Panc1 (cell line): Measurements from ENCODE around the gene ATP6V0E2. TPM values are rescaled to one million over a fixed set of nuclear protein-coding genes. Genes with fewer than 3 reads are reported as not detected.

ENCODE experiments used
- ATAC-seq: fragments of 200-7000 bp; cut with Tn5 transposase; 2 replicates; pipeline ENCODE4 v1.9.1; 2020; ENCODE audit warnings: mild to moderate bottlenecking, moderate library complexity
- BruUV-seq: library from RNA; stranded (reverse); fragments of 400-500 nt; replicated peaks from 2 replicates; lab custom pipeline; 2021; lab: Mats Ljungman, UMichigan
- CTCF ChIA-PET: fragments of 300-600 bp; sonication (Branson Sonifier 250); formaldehyde crosslinking; loops from one replicate; lab custom pipeline; 2022; ENCODE audit warnings: antibody characterized with exemption; lab: Charles Lee
- POLR2A ChIA-PET: fragments of 300-600 bp; sonication (Branson Sonifier 250); formaldehyde crosslinking; loops from one replicate; lab custom pipeline; 2022; ENCODE audit warnings: antibody characterized with exemption; lab: Charles Lee
- DNase-seq: peaks from one replicate; pipeline ENCODE4 v3.0.0-alpha.2; 2010; ENCODE audit warnings: low read depth, low spot score
- H3K27ac ChIP-seq: 2 replicates; pipeline ENCODE4 v1.5.1; 2011; ENCODE audit warnings: mild to moderate bottlenecking, low read length, inconsistent platforms
- H3K27me3 ChIP-seq: fragments of 200-500 bp; sonication (Bioruptor generic); 2 replicates; pipeline ENCODE4 v1.6.0; 2014; ENCODE audit warnings: low read length, inconsistent platforms; ENCODE audit not compliant: control insufficient read depth, insufficient read depth
- H3K36me3 ChIP-seq: fragments of 200-500 bp; sonication (Bioruptor generic); 2 replicates; pipeline ENCODE4 v1.5.1; 2014; ENCODE audit warnings: inconsistent platforms, mild to moderate bottlenecking, low read length, moderate library complexity; ENCODE audit not compliant: control insufficient read depth, insufficient read depth
- H3K4me1 ChIP-seq: 2 replicates; pipeline ENCODE4 v1.5.1; 2011; ENCODE audit warnings: inconsistent platforms, mild to moderate bottlenecking, low read length, moderate library complexity; ENCODE audit not compliant: control insufficient read depth, insufficient read depth
- H3K4me3 ChIP-seq, 2 experiments: 2 replicates each; pipeline ENCODE4 v1.5.1; 2011 to 2012; ENCODE audit warnings: low read depth in 2 of 2, low read length in 2 of 2, mild to moderate bottlenecking in 2 of 2, inconsistent platforms in 1 of 2, moderate library complexity in 1 of 2
- H3K9me3 ChIP-seq: fragments of 200-500 bp; sonication (Bioruptor generic); 2 replicates; pipeline ENCODE4 v1.5.1; 2014; ENCODE audit warnings: low read depth, mild to moderate bottlenecking, inconsistent platforms, low read length, moderate library complexity; ENCODE audit not compliant: control insufficient read depth, insufficient read depth
- POLR2AphosphoS5 ChIP-seq: IDR thresholded peaks from 2 replicates; pipeline ENCODE4 v1.6.1; 2012; ENCODE audit warnings: mild to moderate bottlenecking, low read depth, low read length, moderate library complexity
- SIN3A ChIP-seq: IDR thresholded peaks from 2 replicates; pipeline ENCODE4 v1.6.1; 2012; ENCODE audit warnings: low read depth, mild to moderate bottlenecking, low read length, moderate library complexity, borderline replicate concordance; ENCODE audit not compliant: insufficient read depth
- TCF7L2 ChIP-seq: IDR thresholded peaks from 2 replicates; pipeline ENCODE4 v1.6.1; 2011; ENCODE audit warnings: mild to moderate bottlenecking, low read depth, low read length, inconsistent platforms
- in situ Hi-C: cut with HindIII; loops from 2 replicates; pipeline ENCODE4 v1.10.0; 2016; ENCODE audit warnings: low sequenced_read_pairs, low pct_unique_long_range_greater_than_20kb
- intact Hi-C: fragments of 100-400 bp; cut with micrococcal nuclease; formaldehyde crosslinking; loops from one replicate; pipeline ENCODE4 v1.10.0; 2022; ENCODE audit not compliant: unreplicated experiment
- total RNA-seq: library from RNA; stranded (reverse); gene quantifications from one replicate; pipeline ENCODE4 v1.2.1, GENCODE V29; 2021; ENCODE audit not compliant: unreplicated experiment
- TF ChIP-seq, protein P1 (sequence below): fragments of 450-650 bp; IDR thresholded peaks from 2 replicates; pipeline ENCODE4 v1.5.1; 2017; ENCODE audit warnings: mild to moderate bottlenecking
- TF ChIP-seq, protein P2 (sequence below), 2 experiments: IDR thresholded peaks; 2 replicates each; pipeline ENCODE4 v1.6.1; 2011 to 2012; ENCODE audit warnings: low read depth in 2 of 2, control low read depth in 1 of 2, low read length in 1 of 2, mild to moderate bottlenecking in 1 of 2, moderate library complexity in 1 of 2; ENCODE audit not compliant: insufficient read depth in 1 of 2

Gene ATP6V0E2
- total RNA-seq, 1 experiment from 2014 or later, result 44.7 TPM

DNA sequence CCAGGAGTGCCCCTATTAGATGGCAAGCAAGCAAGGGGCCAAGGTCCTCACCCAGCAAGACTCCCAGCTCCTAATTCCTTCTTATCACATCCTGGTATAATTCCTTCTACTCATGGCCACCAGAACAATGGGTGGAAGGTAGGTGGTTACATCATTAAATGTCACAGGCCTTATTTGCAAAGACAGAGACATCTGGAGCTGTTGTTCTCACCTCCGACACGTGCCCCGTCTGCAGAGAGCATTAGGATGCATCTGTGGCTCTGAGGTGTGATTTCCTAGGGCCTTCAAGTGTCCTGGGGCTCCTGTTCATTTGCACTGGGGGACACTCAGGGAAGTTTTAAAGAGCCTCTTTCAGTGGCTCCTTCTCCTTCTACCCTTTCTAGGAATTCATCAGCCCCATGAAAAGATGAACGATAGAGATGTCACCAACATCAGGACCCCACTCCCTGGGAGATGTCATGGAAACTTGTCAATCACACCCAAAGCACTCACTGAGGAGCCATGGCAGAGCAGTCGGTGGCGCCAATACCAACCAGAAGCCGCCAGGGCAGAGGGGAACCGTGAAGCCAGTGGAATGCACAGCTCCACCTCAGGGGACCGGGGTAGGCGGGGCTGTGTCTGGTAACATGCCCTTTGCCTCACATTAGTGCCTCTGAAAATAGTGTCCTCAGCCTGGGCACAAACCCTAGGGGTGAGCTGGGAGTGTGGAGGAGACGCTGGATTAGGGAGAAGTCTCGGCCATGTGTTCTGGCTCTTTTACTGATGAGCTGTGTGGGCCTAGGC lies 2.9 kb upstream of the ATP6V0E2 start:
- no peak for TF ChIP-seq TCF7L2
- TF ChIP-seq, protein P1, sequence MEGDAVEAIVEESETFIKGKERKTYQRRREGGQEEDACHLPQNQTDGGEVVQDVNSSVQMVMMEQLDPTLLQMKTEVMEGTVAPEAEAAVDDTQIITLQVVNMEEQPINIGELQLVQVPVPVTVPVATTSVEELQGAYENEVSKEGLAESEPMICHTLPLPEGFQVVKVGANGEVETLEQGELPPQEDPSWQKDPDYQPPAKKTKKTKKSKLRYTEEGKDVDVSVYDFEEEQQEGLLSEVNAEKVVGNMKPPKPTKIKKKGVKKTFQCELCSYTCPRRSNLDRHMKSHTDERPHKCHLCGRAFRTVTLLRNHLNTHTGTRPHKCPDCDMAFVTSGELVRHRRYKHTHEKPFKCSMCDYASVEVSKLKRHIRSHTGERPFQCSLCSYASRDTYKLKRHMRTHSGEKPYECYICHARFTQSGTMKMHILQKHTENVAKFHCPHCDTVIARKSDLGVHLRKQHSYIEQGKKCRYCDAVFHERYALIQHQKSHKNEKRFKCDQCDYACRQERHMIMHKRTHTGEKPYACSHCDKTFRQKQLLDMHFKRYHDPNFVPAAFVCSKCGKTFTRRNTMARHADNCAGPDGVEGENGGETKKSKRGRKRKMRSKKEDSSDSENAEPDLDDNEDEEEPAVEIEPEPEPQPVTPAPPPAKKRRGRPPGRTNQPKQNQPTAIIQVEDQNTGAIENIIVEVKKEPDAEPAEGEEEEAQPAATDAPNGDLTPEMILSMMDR, result no peak
- no peak for TF ChIP-seq POLR2AphosphoS5
- TF ChIP-seq, protein P2, sequence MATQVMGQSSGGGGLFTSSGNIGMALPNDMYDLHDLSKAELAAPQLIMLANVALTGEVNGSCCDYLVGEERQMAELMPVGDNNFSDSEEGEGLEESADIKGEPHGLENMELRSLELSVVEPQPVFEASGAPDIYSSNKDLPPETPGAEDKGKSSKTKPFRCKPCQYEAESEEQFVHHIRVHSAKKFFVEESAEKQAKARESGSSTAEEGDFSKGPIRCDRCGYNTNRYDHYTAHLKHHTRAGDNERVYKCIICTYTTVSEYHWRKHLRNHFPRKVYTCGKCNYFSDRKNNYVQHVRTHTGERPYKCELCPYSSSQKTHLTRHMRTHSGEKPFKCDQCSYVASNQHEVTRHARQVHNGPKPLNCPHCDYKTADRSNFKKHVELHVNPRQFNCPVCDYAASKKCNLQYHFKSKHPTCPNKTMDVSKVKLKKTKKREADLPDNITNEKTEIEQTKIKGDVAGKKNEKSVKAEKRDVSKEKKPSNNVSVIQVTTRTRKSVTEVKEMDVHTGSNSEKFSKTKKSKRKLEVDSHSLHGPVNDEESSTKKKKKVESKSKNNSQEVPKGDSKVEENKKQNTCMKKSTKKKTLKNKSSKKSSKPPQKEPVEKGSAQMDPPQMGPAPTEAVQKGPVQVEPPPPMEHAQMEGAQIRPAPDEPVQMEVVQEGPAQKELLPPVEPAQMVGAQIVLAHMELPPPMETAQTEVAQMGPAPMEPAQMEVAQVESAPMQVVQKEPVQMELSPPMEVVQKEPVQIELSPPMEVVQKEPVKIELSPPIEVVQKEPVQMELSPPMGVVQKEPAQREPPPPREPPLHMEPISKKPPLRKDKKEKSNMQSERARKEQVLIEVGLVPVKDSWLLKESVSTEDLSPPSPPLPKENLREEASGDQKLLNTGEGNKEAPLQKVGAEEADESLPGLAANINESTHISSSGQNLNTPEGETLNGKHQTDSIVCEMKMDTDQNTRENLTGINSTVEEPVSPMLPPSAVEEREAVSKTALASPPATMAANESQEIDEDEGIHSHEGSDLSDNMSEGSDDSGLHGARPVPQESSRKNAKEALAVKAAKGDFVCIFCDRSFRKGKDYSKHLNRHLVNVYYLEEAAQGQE (IDR thresholded peaks at IDR 0.05; ENCODE audit: insufficient read depth in 1 of 2, low read depth in 2 of 2, low read length in 1 of 2), result no peak
- TF ChIP-seq SIN3A, result no peak
- no peak for ATAC-seq
- in situ Hi-C loops, result no loop called here
- ChIA-PET POLR2A (no interaction called here), CTCF (no interaction called here)
- Histone ChIP-seq H3K27me3 (no peaks in the 10 kb centered on the region), H3K4me3 (no peak overlapping the region), H3K4me1 (peaks cover 12% of the 10 kb centered on the region), H3K36me3 (no peaks in the 10 kb centered on the region; the same call in 1 of the 2 replicates), H3K9me3 (no peaks in the 10 kb centered on the region), H3K27ac (no peak overlapping the region)
- BruUV-seq, result no TSS peak
- no peak for DNase-seq
- intact Hi-C loops, result no loop called here

DNA sequence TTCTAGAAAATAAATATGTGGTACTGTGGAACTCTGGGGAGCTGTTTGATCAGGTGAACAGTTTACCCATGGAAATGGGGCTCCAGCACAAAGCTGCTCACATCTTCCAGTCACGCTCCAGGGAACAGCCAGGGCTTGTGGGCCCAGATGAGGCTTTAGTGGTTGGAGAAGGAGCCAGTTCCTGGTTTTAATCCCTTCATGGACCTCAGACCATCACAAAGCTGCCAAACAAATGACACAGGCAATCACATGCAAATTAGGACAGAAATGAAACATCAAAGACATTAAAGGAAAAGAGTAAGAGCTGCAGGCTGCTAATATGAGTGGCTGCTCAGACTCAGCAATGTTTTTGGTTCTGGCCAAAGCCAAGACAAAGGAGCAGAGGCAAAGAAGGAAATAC lies 2.2 kb upstream of the ATP6V0E2 start:
- H3K4me1 ChIP-seq, result peaks cover 12% of the 10 kb centered on the region
- no peaks in the 10 kb centered on the region; the same call in 1 of the 2 replicates for H3K36me3 ChIP-seq
- H3K27me3 ChIP-seq, result no peaks in the 10 kb centered on the region
- no peak overlapping the region for H3K27ac ChIP-seq
- intact Hi-C loops, result no loop called here
- no peaks in the 10 kb centered on the region for H3K9me3 ChIP-seq
- TF ChIP-seq, protein P2 (IDR thresholded peaks at IDR 0.05; ENCODE audit: insufficient read depth in 1 of 2, low read depth in 2 of 2, low read length in 1 of 2), result no peak
- TF ChIP-seq TCF7L2 (no peak), SIN3A (no peak), POLR2AphosphoS5 (no peak)
- TF ChIP-seq, protein P1, result no peak
- ATAC-seq (no peak), DNase-seq (no peak)
- CTCF ChIA-PET, result no interaction called here
- no TSS peak for BruUV-seq
- POLR2A ChIA-PET, result no interaction called here
- in situ Hi-C loops, result no loop called here
- no peak overlapping the region for H3K4me3 ChIP-seq
